ENCODE results near the gene BCAS3.

Gene BCAS3

GRCh38 chr17:60782742-60783141 is 105.1 kb downstream of the BCAS3 start:
- no peak overlapping the region for H3K4me3 ChIP-seq (ENCODE audit: low read length)
- no peak for TF ChIP-seq CTCF (conservative IDR thresholded peaks at IDR 0.05; ENCODE audit: low read depth, low read length)
- no peak for DNase-seq (ENCODE audit: low read depth)

- no peak overlapping the region for H3K4me3 ChIP-seq (ENCODE audit: low read length)
- no peak for DNase-seq (ENCODE audit: low read depth)
- TF ChIP-seq CTCF (conservative IDR thresholded peaks at IDR 0.05; ENCODE audit: low read depth, low read length), result no peak
Measured at GRCh38 chr17:60790205-60790604, 112.6 kb downstream of the BCAS3 start.

- no peak overlapping the region for H3K4me3 ChIP-seq (ENCODE audit: low read length)
- DNase-seq (ENCODE audit: low read depth), result no peak
- no peak for TF ChIP-seq CTCF (conservative IDR thresholded peaks at IDR 0.05; ENCODE audit: low read depth, low read length)
Measured at GRCh38 chr17:60792250-60792898, 114.7 kb downstream of the BCAS3 start.

GRCh38 chr17:60798576-60798975 is 120.9 kb downstream of the BCAS3 start:
- no peak for TF ChIP-seq CTCF (conservative IDR thresholded peaks at IDR 0.05; ENCODE audit: low read depth, low read length)
- H3K4me3 ChIP-seq (ENCODE audit: low read length), result no peak overlapping the region
- DNase-seq (ENCODE audit: low read depth), result no peak

- no peak for DNase-seq (ENCODE audit: low read depth)
- no peak for TF ChIP-seq CTCF (conservative IDR thresholded peaks at IDR 0.05; ENCODE audit: low read depth, low read length)
- no peak overlapping the region for H3K4me3 ChIP-seq (ENCODE audit: low read length)
Measured at GRCh38 chr17:60802377-60802776, 124.7 kb downstream of the BCAS3 start.

- DNase-seq (ENCODE audit: low read depth), result no peak
- no peak overlapping the region for H3K4me3 ChIP-seq (ENCODE audit: low read length)
- TF ChIP-seq CTCF (conservative IDR thresholded peaks at IDR 0.05; ENCODE audit: low read depth, low read length), result no peak
Measured at GRCh38 chr17:60803059-60803458, 125.4 kb downstream of the BCAS3 start.

GRCh38 chr17:60804831-60805230 is 127.2 kb downstream of the BCAS3 start:
- no peak for TF ChIP-seq CTCF (conservative IDR thresholded peaks at IDR 0.05; ENCODE audit: low read depth, low read length)

More at GRCh38 chr17:60804831-60805230, 127.2 kb downstream of the BCAS3 start:
- DNase-seq (ENCODE audit: low read depth), result no peak
- no peak overlapping the region for H3K4me3 ChIP-seq (ENCODE audit: low read length)
